ENCODE measurements around the gene CLCF1.

GRCh38 chr11:67320011-67320410, 53.4 kb downstream of the CLCF1 start:
- TF ChIP-seq CTCF (IDR thresholded peaks at IDR 0.05) (no peak), POLR2A (IDR thresholded peaks at IDR 0.05) (no peak), EP300 (IDR thresholded peaks at IDR 0.05) (no peak)
